HepG2 (cell line): ENCODE measurements around the gene IL11RA.

ENCODE experiments used
- CREB1 ChIP-seq, 2 experiments: fragments of 450-650 bp in 1 of 2; IDR thresholded peaks; 2 replicates each; pipeline ENCODE4 v1.6.1; 2016 to 2017; ENCODE audit warnings: control low read depth in 1 of 2, mild to moderate bottlenecking in 1 of 2, missing compliant biosample characterization in 1 of 2, missing genetic modification characterization in 1 of 2
- CTCF ChIP-seq: sonication (generic); formaldehyde crosslinking; IDR thresholded peaks from 2 replicates; pipeline ENCODE4 v1.5.0; 2020; ENCODE audit warnings: mild to moderate bottlenecking, missing genetic modification reagents, moderate library complexity
- EZH2 ChIP-seq: conservative IDR thresholded peaks from 2 replicates; pipeline ENCODE4 v1.6.1; 2012; ENCODE audit warnings: mild to moderate bottlenecking, low read depth, low read length, moderate library complexity
- FOXP1 ChIP-seq, 2 experiments: fragments of 450-650 bp in 1 of 2; IDR thresholded peaks; 2 replicates each; pipeline ENCODE4 v1.6.1; 2017 to 2018; ENCODE audit warnings: antibody characterized with exemption in 1 of 2
- JUND ChIP-seq: sonication (generic); formaldehyde crosslinking; IDR thresholded peaks from 2 replicates; pipeline ENCODE4 v1.8.0; 2022; ENCODE audit warnings: mild to moderate bottlenecking, missing genetic modification reagents
- YY1 ChIP-seq: IDR thresholded peaks from 2 replicates; pipeline ENCODE4 v1.6.1; 2011; ENCODE audit warnings: low read length, low read depth, moderate library complexity, mild to moderate bottlenecking; ENCODE audit not compliant: insufficient read depth, insufficient replicate concordance
- ZNF18 ChIP-seq: sonication (generic); formaldehyde crosslinking; IDR thresholded peaks from 2 replicates; pipeline ENCODE4 v1.8.0; 2022; ENCODE audit warnings: mild to moderate bottlenecking, missing genetic modification reagents; ENCODE audit not compliant: insufficient replicate concordance
- ZNF468 ChIP-seq: sonication (generic); formaldehyde crosslinking; IDR thresholded peaks from 2 replicates; pipeline ENCODE4 v1.8.0; 2022; ENCODE audit warnings: mild to moderate bottlenecking, moderate library complexity, missing genetic modification reagents
- ZNF510 ChIP-seq: sonication (generic); formaldehyde crosslinking; IDR thresholded peaks from 2 replicates; pipeline ENCODE4 v1.4.0; 2020; ENCODE audit warnings: low read depth, mild to moderate bottlenecking, missing genetic modification reagents
- ZNF850 ChIP-seq: sonication (generic); formaldehyde crosslinking; conservative IDR thresholded peaks from 2 replicates; pipeline ENCODE4 v1.9.0; 2021; ENCODE audit warnings: mild to moderate bottlenecking, missing genetic modification reagents

GRCh38 chr9:34655394-34655793, 3.4 kb downstream of the IL11RA start:
- TF ChIP-seq EZH2 (no peak), CTCF (CRISPR knock-in tag) (no peak), FOXP1 (IDR thresholded peaks at IDR 0.05) (no peak), FOXP1 (CRISPR knock-in tag; IDR thresholded peaks at IDR 0.05) (no peak), ZNF510 (CRISPR knock-in tag) (no peak), ZNF468 (CRISPR knock-in tag) (no peak), JUND (no peak), CREB1 (IDR thresholded peaks at IDR 0.05) (no peak), CREB1 (CRISPR knock-in tag; IDR thresholded peaks at IDR 0.05) (no peak), YY1 (no peak), ZNF18 (CRISPR knock-in tag) (no peak), ZNF850 (CRISPR knock-in tag) (no peak)
